ENCODE data around the gene FBH1.

- TF ChIP-seq EZH2 (IDR thresholded peaks at IDR 0.05; ENCODE audit: insufficient read depth, low read length) (no peak), CTCF (IDR thresholded peaks at IDR 0.05; ENCODE audit: insufficient read depth, low read depth, low read length) (no peak)
Observed at GRCh38 chr10:5961405-5962100, 71.5 kb downstream of the FBH1 start.
